Fibroblast of the aortic adventitia (primary cell): ENCODE results near the gene GET4. TPM values are rescaled to one million over a fixed set of nuclear protein-coding genes. Genes with fewer than 3 reads are reported as not detected.
"Not testable (repeated sequence)": the region's sequence is repeated elsewhere in the genome, so short reads cannot be mapped to it uniquely, and the experiment has no call there.

Source experiments
- DNase-seq: peaks from one replicate; pipeline ENCODE4 v3.0.0-alpha.2; 2010; ENCODE audit warnings: low read depth
- H3K4me3 ChIP-seq: 2 replicates; pipeline ENCODE4 v1.5.1; 2011; ENCODE audit warnings: low read depth, mild to moderate bottlenecking, control low read depth, low read length, moderate library complexity
- total RNA-seq: library from RNA; depleted of rRNA; stranded (reverse); fragments of >200 nt; gene quantifications from 2 replicates; pipeline ENCODE4 v1.2.3, GENCODE V29; 2012; ENCODE audit warnings: low replicate concordance
- TF ChIP-seq, protein P1 (sequence below): IDR thresholded peaks from 2 replicates; pipeline ENCODE4 v1.5.1; 2011; ENCODE audit warnings: mild to moderate bottlenecking, low read length, control low read depth, inconsistent platforms; ENCODE audit not compliant: insufficient read depth

GET4 gene
- total RNA-seq, 1 donor: 14.2 TPM

DNA sequence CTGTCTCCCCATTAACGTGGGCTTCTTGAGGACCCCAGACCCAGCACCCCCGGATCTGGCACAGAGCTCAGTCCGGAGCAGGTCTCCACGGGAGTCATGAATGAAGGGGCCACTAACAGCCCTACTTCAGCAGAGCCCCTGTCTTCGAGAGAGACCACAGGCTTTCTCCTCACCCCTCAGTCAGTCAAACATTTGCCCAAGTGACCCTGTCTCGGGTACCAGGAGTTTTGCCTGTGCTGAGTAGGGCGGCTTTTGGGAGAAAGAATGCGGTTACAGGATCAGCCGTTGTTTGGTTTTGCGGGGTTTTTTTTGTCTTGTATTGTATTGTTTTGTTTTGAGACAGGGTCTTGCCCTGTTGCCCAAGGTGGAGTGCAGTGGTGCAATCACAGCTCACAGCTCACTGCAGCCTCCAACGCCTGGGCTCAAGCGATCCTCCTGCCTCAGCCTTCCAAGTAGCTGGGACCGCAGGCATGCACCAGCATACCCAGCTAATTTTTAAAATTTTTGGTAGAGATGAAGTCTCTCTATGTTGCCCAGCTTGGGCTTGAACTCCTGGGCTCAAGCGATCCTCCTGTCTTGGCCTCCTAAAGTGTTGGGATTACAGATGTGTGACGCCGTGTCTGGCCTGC is 61.6 kb downstream of the GET4 start:
- no peak for DNase-seq
- H3K4me3 ChIP-seq: no peak overlapping the region
- TF ChIP-seq, protein P1, sequence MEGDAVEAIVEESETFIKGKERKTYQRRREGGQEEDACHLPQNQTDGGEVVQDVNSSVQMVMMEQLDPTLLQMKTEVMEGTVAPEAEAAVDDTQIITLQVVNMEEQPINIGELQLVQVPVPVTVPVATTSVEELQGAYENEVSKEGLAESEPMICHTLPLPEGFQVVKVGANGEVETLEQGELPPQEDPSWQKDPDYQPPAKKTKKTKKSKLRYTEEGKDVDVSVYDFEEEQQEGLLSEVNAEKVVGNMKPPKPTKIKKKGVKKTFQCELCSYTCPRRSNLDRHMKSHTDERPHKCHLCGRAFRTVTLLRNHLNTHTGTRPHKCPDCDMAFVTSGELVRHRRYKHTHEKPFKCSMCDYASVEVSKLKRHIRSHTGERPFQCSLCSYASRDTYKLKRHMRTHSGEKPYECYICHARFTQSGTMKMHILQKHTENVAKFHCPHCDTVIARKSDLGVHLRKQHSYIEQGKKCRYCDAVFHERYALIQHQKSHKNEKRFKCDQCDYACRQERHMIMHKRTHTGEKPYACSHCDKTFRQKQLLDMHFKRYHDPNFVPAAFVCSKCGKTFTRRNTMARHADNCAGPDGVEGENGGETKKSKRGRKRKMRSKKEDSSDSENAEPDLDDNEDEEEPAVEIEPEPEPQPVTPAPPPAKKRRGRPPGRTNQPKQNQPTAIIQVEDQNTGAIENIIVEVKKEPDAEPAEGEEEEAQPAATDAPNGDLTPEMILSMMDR: no peak

GRCh38 chr7:938546-939185 is 62.3 kb downstream of the GET4 start:
- no peak for DNase-seq
- TF ChIP-seq, protein P1: no peak
- H3K4me3 ChIP-seq: no peak overlapping the region

- TF ChIP-seq, protein P1: no peak
- H3K4me3 ChIP-seq: no peak overlapping the region
- no peak for DNase-seq
Measured at GRCh38 chr7:939843-940242, 63.5 kb downstream of the GET4 start.

DNA sequence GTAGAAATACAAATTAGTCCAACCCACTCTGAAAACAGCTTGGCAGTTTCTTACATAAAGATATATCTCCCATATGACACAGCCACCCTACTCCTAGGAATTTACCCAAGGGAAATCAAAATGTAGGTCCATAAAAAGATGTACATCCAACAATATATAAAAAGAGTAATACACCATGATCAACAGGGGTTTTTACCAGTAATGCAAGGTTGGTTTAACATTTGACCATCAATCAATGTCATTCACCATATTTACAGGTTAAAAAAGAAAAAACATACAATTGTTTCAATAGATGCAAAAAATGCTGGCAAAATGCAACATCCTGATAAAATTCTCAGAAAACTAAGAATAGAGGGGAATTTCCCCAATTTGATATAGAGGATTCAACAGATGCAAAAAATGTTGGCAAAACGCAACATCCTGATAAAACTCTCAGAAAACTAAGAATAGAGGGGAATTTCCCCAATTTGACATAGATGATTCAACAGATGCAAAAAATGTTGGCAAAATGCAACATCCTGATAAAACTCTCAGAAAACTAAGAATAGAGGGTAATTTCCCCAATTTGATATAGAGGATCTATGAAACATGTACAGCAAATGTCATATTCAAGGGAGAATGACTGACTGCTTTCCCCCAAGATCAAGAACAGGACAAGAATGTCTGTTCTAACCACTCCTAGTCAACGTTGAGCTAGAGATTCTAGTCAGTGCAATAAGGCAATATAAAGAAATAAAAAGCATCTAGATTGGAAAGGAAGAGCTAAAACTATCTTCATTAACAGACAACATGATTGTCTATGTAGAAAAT is 64.5 kb downstream of the GET4 start:
- TF ChIP-seq, protein P1: no peak
- DNase-seq: peak; percentile 80
- H3K4me3 ChIP-seq: no peak overlapping the region

GRCh38 chr7:943793-944192 is 67.4 kb downstream of the GET4 start:
- not testable (repeated sequence) for H3K4me3 ChIP-seq

GRCh38 chr7:944744-945143 is 68.4 kb downstream of the GET4 start:
- TF ChIP-seq, protein P1: no peak
- no peak for DNase-seq
- no peak overlapping the region for H3K4me3 ChIP-seq

More at GRCh38 chr7:943793-944192, 67.4 kb downstream of the GET4 start:
- DNase-seq: not testable (repeated sequence)

- H3K4me3 ChIP-seq: no peak overlapping the region
- TF ChIP-seq, protein P1: no peak
- no peak for DNase-seq
Measured at GRCh38 chr7:945147-945555, 68.8 kb downstream of the GET4 start.
